RPMI7951 (cell line): Measurements from ENCODE around the gene BRD7. TPM values are rescaled to one million over a fixed set of nuclear protein-coding genes. Genes with fewer than 3 reads are reported as not detected.

ENCODE experiments used
- DNase-seq: peaks from one replicate; pipeline ENCODE4 v3.0.0-alpha.2; 2012; ENCODE audit warnings: low read depth
- total RNA-seq: library from RNA; depleted of rRNA; stranded (reverse); fragments of >200 nt; shearing (Covaris generic); gene quantifications from 2 replicates; pipeline ENCODE4 v1.2.3, GENCODE V29; 2014

BRD7 gene
- total RNA-seq, 1 experiment from 2014 or later, result 64.5 TPM

- no peak for DNase-seq
Measured at GRCh38 chr16:50304467-50305440, 64.0 kb downstream of the BRD7 start.

GRCh38 chr16:50303605-50304466, 65.0 kb downstream of the BRD7 start:
- DNase-seq, result peak; percentile 85

GRCh38 chr16:50303041-50303604, 65.7 kb downstream of the BRD7 start:
- DNase-seq, result peak; percentile 39

DNA sequence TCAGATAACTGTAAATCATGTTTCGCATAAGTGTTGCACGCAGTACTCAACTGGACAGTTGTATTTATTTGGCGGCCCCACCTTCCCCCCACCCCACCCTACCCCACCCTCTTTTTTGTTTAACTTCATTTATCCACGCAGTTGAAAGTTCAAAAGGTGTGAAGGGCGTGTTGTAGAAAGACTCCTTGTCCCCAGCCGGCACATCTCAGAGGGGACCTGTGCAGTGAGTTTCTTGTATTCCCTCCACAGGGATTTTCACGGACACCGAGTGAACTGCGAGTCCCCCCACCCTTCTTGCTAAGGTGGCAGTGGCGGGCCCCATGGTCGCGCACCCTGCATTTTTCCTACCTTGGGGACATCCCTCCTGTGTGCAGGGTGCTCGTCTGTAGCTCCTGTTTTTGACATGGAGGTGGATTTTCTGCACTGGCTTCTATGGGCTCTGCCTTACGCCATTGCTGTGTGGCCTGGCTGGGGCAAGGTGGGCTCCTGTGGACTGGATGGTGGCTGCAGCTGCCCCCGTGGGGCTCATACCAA, 66.2 kb downstream of the BRD7 start:
- no peak for DNase-seq

DNA sequence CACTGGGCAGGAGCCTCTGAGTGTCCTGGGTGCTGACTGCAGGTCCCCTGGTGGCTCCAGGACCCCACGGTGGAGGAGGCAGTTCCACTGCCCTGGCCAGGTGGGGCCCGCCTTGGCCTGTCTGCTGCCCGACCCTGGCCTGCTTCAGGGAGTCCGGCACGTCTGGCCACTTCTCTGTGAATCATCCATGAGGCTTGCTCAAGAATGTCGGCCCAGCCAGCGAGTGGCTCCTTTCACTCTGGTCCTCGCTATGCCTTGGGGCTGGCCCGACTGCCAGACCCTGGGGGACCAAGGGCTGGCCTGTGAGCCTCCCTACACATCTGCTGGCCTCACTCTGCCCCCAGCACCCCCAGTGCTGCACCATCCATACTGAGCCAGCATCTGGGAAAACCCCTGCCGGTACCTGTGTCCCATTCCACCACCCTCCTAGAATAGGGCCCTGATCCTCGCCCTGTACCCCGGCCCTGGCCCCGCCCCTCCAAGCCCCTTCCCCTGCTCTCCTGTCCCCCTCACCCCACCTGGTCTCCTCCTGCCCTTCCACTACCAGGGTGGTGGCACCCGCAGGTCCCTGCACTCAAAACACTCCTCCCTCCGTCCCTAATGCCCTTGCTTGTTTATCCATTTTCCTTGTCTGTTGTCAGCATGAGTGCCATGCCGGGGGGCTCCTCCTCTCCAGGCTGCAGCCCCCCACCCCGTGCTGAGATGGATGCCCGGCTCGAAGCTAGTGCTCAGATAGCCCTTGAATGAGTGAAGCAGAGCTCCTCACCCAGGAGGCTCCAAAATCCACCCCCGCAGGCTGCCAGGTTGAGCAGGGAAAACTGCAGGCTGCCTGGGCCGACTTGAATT, 66.9 kb downstream of the BRD7 start:
- DNase-seq, result peak; percentile 85

DNA sequence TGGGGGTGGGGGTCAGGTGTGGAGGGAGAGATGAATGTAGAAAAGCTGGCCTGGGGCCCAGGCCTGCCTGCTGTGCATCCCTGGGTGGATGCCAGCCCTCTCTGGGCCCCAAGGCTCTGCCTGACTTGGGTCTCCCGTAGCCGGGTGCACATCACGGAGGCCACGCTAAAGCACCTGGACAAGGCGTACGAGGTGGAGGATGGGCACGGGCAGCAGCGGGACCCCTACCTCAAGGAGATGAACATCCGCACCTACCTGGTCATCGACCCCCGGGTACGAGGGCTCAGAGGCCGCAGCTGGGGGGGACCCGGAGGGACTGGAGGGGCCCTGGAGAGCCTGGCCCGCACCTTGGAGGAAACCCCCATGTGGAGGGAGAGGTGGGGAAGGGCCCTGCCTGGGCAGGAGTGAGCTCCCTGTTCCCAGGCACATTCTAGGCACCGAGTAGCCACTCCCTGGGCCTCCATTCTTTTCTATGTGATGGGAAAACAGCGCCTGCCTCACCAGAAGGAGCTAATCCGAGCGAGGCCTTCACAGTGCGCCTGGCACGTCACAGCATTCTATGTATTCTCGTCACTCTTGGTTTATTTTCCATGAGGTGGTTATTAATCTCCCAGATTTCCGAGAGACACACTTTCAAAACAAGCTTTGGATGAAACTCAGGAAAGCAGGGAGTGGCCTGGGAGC, 67.7 kb downstream of the BRD7 start:
- DNase-seq, result no peak

GRCh38 chr16:50299508-50300105, 69.2 kb downstream of the BRD7 start:
- no peak for DNase-seq

- no peak for DNase-seq
Measured at GRCh38 chr16:50298591-50299507, 69.9 kb downstream of the BRD7 start.

DNA sequence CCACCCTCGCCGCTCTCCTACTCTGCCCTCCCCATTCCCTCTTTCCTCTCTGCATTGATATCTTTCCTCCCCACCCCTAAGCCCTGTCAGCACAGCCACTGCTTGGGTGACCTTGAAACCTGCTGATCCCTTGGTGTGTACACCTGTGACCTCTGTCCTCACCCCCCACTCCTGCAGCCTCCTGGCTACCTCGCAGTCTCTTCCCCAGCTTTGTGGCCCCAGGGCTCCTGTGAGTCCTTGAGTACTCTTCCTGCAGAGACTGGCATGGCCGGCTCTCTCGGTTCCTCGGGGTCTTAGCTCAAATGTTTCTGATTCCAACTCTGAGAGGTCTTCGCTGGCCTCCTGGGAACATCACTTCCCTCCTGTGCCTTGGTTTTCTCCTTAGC, 70.7 kb downstream of the BRD7 start:
- no peak for DNase-seq

DNA sequence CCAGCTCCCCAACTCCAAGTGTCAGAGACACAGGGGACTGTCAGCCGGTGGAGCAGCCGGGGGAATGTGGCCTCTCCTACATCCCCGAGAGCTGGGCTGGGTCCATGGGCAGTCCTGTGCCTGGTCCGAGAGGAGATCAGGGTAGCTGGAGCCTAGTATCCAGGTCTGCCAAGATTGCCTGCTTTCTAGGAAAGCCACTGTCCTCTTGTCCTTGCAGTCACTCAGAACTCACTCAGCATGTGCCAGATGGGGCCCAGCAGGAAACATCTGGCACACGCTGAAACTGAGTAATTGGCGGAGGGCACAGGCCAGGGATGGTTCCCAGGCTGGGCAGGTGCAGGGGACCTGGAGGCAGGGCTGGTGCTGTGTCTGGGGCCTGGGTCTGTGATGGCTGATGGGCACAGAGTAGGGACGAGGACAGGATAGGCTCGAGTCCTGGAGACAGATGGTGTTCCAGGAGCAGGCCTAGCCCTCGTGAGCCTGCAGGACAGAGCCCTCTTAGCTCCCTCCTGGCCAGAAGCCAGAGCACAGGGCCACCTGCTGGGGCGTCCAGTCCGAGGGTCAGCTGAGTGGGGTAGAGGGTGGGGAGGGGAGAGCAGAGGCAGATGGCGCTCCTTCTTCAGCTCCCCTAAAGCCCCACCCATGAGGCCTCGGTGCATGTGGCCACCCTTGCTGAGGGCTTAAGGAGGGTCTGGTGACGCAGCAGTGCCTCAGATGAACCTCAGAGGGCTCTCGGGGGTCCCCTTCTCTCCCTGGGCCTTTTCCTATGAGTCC, 71.3 kb downstream of the BRD7 start:
- DNase-seq, result no peak

DNA sequence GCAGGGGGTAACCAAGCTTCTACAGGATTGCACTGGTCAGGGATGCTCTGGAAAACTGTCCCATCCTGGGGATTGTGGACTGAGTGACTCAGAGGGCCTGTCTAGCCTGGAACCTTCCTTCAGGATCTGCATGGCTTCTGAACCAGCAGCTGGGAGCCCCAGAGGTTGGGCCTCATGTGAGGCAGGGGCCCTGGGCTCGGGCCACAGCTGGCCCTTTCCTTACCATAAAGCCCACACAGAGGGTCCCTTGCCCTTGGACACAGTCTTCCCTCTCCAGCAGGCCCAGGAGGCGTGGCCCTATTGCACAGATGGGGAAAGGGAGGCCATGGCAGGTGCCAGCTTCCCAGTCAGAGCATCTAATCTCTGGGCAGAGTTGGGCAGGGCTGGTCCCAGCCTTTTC, 72.0 kb downstream of the BRD7 start:
- no peak for DNase-seq

DNA sequence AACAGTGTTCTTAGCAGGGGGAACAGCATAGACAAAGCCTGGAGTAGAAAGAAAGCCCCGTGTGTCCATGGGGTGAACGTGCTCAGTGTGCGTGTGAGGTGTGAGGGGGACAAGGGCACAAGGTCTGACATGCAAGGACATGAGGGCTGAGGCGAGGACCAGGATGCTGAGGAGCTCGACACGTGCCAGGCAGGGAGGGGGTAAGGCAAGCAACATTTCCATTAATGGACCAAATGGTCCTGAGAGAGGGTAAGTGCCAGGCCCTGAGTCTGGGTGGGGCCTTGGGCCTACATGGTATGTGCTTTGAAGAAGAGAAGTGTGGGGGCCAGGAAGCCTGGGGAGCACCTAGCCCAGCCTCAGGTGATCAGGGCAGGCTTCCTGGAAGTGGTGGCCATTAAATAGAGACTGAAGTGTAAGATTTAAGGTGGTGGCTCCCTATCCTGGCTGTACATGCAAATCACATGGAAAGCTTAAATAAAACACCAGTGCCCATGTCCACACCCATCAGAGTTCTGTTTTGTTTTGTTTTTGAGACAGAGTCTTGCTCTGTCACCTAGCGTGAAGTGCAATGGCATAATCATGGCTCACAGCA, 73.2 kb downstream of the BRD7 start:
- no peak for DNase-seq

- no peak for DNase-seq
Measured at GRCh38 chr16:50294955-50295354, 73.8 kb downstream of the BRD7 start.

- DNase-seq, result no peak
Measured at GRCh38 chr16:50293994-50294855, 74.6 kb downstream of the BRD7 start.

GRCh38 chr16:50293041-50293783, 75.6 kb downstream of the BRD7 start:
- no peak for DNase-seq

DNA sequence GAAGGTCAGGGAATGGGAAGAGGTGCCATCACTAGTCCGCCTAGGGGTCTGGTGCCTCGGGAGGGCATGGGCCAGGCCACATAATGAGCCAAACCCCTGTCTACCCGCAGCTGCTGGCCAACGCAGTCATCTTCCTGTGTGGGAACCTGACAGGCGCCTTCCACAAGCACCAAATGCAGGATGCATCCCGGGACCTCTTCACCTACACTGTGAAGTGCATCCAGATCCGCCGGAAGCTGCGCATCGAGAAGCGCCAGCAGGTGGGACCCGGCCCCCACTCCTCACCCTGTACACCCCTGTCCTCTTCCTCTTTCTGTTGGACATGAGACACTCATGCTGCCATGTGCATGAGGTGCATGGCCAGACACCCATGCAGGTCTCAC, 76.2 kb downstream of the BRD7 start:
- DNase-seq, result no peak
